GM19438 (cell line): ENCODE data around the gene VASH1.
"Not testable (repeated sequence)": the region's sequence is repeated elsewhere in the genome, so short reads cannot be mapped to it uniquely, and the experiment has no call there.

Source experiments
- ATAC-seq: cut with Tn5 transposase; IDR thresholded peaks from one replicate; pipeline ENCODE4 v1.9.1; 2021; ENCODE audit warnings: low read depth; ENCODE audit not compliant: unreplicated experiment

VASH1 gene

DNA sequence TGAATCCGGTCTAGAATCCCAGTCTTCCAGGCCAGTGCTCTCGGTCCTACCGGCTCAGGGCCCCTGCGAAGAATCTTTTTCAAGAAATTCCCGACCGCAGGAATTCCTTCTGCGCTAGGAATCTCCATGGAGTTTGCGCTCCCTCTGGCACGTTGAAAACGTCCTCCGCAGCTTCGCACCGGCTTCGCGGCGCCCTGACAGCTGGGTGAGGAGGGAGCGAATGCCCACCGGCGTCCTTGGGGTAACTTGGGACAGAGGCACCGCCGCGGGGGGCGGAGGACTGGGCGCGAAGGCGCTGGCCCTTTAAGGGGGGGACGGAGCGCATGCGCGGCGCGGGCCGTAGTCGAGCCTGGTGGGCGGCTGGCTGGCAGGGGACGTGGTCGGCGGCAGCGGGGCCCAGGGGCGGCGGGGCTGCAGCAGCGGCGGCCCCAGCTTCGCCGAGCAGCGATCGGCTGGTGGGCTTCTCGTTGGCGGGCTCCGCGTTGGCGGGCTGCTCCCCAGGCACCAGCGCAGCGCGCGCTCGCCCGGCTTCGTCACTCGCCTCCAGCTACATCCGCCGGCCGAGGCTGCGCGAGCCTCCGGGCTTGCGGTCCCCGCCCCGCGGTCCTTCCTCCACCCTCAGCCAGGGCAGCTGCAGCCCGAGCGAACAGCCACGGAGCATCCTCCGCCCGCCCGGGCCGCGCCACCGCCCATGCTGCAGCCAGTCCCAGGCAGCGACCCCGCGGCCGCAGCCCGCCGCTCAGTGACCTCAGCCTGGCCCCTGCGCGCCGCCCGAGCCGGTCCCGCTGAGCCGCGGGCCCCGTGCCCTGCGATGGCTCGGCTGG, at the start of gene VASH1:
VASH1 (plus strand) TSS at position 333 of the 824 bp plus-strand sequence. CDS start 1,354 bp downstream, outside the sequence.
- peak; percentile 69 for ATAC-seq

DNA sequence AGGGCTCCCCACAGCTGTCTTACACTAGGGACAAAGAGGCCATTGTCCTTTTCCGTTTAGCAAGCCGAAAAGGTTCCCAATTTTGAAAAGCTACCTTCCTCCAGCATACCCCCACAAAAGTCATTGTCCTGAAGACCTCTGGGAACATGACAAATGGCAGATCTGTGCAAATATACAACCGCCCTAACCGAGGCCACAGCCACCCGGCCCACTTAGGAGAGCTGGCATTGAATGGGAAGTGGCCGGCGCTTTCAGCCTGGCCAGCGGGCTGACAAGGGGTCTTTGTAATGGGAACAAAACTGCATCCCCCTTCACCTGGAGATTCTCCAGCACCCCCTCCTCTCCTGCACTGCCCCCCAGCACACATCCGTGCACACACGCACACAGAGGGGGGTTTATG, 48.1 kb upstream of the VASH1 start:
- ATAC-seq, result no peak

DNA sequence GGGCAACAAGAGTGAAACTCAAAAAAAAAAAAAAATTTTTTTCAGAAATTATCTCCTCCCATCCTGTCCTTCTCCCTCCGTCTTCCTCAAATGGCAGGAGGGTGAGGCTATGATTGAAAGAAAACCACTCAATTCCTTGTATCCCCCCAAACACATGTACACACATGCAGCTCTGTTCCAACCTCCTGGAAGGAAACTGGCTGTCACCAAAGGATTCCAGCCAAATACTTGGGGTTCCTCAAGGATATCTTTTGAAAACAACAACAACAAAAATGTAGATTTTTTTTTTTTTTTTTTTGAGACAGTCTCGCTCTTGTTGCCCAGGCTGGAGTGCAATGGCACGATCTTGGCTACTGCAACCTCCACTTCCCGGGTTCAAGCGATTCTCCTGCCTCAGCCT, 46.8 kb upstream of the VASH1 start:
- no peak for ATAC-seq

DNA sequence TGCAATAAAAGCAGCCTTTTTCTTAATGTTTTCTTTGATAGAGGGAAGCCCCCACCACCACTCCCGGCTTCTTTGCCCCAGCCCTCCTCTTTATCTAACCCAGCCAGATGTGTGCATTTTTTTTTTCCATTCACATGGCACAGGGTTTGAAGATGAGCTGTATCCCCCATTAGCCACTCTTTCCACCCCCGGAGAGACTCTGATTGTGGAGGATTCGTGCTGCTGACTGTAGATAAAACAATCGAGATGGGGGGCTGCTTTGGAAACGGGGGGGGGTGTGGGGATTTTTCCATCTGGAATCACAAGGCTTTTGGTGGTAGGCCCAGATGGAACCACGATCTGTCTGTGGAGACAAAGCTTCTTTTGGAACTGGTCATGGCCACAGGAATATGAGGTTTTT, 46.2 kb upstream of the VASH1 start:
- no peak for ATAC-seq

DNA sequence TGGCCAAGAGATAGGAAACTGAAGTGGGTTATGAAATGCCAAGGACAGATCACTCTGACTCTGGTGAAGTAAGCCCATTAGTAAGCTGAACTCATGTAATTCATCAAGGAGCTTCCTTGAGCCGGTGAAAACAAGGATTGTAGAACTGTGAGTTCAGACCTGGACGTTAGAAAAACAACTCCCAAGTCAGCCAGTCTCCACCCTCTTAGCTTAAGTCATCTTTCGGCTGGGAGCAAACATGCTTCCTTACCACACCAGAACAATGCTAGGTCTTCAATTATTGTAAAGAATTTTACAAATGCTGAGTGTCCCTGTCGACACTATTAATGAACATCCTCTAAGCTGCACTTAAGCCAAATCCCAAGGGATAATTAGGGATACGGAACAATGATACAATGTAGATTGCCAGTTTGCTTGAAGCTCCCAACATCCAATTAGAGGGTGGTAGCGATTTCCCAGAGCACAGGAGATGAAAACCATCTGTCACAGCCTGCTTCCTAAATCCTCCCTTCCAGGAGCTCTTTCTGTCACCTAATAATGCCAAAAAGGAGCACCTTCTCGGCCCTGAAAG, 45.7 kb upstream of the VASH1 start:
- ATAC-seq, result no peak

DNA sequence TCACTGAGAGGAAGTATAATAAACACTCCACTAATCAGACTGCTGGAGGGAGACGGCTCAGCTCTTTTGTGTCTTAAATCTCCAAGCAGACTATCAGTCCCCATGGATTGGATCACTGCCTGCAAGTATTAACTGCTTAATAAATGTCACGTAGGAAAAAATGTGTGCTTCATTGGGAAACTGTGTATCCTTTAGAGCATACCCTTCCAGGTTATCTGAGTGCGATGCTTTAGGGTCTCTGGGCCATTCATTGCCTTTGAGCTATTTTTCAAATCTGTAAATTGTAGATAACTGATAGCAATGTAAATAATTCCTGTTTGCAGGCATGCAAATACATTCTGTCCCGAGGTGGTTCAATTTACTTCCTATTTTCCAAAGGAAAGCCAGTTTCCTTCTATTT, 45.0 kb upstream of the VASH1 start:
- ATAC-seq, result no peak

DNA sequence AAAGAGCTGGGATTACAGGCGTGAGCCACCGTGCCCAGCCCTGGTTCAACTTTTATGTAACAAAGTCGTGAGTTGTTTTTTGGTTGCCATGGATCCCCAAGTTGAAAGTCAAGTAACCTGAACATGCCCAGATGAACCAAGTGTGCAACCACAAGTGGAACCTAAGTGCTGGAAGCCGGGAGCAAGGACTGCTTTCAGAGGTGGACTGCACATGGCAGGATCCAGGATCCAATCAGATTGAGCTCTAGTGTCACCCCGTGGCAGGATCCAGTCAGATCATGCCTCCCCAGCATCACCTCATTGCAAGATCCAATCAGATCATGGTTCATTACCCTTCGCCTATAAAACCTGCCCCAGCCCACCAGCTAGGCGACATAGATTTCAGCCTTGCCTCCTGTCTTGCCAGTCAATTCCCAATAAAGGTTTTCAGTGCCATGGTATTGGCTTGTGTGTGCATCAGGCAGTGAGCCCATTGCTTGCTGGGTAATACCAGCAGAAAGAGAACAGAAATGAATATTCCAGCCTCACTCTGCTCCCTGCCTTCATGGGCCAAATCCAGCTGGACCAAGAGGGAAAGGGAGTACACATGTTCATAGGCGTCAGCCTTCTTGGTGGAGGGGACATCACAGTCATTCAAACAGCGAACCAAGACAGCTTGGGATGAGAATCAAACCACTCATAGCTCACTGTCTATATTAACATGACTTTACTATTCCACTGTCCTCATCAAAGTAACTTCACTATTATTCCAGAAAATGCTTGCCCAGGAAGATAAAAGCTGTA, 43.6 kb upstream of the VASH1 start:
- no peak for ATAC-seq

DNA sequence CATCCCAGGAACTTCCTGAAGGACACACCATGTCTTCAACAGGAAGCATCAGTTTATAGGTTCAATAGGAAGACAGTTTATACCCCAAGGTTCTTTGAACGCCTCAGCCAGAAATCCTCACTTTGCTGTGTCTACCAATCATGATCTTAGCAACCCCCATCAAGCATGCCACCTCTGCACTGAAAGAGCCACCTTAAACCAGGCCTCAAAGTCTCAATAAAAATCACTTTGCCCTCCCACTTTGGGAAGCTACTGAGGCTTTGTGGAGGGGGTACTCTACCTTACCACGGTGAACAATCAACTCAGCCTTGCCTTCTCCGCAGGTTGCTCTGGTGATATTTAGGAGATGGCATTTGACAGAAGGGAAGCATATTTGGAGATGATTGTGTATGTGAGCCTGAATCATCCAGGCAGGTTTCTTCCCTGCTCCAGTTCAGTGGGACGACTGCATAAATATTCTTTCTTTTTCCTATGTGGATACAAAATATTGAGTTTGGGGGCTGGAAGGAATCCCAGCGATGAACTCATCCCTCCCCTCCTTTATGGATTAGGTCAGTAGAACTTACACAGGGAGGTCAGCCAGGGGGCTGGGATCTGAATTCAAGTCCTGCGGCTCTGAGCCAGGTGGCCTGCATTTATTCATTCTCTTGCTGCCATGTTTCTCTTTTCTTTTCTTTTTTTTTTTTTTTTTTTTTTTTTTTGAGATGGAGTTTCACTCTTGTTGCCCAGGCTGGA, 42.8 kb upstream of the VASH1 start:
- ATAC-seq, result no peak

DNA sequence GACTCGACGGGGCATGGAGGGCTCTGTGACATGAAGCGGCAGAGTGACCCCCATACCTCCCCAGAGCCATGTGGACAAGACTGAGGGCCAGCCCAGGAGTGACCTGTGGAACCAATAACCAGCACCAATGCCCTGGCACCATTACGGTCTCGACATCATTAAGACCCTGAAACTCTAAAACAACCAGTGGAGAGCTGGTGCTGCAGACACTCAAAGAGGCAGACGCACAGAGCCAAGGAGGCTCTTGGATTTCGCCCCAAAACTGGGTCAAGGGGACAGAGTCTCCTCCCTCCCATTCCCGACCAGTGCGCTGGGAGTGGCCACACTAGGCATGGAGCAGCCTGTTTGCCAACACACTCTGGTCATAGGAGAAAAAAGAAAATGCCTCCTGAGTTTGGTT, 41.6 kb upstream of the VASH1 start:
- ATAC-seq, result no peak

DNA sequence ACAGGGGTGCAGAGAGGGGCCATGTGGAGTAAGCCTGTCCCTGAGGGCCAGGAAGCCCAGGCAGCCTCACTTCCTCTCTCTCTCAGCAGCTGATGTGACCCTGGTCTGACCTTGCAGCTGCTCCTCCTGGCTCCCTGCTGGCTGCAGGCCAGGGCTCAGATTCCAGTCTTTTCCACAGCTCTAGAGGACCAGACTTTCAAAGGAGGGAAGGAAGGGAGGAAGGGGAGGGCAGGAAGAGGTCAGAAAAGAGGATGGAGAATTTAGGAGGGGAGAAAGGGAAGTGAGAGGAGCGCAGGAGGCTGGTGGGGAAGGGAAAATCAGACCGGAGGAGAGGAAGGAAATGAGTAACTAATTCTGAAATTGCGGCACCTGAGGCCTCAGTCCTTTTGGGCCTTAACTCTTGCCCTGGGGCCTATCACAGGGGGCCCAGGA, 40.9 kb upstream of the VASH1 start:
- ATAC-seq, result peak; percentile 70

DNA sequence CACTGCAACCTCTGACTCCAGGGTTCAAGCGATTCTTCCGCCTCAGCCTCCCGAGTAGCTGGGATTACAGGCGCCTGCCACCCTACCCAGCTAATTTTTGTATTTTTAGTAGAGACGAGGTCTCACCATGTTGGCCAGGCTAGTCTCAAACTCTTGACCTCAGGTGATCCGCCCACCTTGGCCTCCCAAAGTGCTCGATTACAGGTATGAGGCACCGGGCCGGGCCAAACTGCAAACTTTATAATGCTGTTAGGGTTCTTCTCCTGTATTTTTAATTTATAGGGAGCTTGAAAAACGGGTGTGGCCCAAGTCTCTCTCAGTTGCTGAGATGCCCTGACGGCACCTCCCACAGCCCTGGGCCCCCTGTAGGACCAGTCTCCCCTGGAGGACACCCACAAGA, 39.8 kb upstream of the VASH1 start:
- ATAC-seq, result not testable (repeated sequence)

DNA sequence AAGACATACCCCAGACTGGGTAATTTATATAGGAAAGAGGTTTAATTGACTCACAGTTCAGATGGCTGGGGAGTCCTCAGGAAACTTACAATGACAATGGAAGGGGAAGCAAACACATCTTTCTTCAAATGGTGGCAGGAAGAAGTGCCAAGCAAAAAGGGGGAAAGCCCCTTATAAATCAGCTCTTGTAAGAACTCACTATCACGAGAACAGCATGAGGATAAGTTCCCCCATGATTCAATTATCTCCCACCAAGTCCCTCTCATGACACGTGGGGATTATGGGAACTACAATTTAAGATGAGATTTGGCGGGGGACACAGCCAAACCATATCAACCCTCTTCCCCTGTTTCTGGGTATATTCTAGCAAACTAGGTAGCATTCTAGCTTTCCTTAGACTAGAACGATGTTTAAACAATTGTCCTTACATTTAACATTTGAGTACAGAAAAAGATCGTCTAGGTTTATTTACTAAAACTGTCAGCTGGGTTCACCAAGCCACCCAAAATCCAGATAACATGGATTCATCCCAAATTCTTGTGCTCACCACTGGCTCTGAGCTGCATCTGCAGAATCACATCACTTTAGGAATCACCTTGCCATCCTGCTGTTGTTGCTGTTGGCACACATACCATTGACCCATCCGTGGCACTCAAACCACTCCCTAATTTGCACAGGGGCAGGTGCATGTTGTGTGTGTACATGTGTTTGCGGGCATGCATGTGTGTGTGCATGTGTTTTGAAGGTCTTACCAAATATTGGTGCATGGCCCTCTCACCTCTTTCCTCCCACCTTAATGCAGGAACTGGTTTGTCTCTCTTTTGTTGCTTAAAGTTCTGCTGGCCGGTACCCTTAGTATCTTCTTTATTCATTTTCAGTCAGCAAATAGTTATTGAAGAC, 36.4 kb upstream of the VASH1 start:
- ATAC-seq, result no peak

DNA sequence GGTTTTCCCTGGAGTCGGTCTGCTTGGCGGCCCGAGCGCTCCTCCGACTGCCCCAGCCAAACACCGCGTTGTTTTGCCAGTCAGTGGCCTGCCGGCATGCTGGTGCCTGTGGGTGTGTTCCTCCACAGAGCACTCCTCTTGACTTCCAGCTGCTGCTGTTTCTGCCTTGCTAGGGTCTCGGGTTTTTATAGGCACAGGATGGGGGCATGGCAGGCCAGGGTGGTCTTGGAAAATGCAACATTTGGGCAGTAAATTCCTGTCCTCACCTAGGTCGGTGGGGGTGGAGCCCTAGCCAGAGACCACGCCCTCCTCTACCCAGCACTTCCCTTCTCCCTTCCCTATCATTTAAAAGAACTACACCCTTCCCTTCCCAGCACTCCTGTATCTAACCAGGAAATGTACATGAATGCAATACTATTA, 34.7 kb upstream of the VASH1 start:
- ATAC-seq, result no peak

DNA sequence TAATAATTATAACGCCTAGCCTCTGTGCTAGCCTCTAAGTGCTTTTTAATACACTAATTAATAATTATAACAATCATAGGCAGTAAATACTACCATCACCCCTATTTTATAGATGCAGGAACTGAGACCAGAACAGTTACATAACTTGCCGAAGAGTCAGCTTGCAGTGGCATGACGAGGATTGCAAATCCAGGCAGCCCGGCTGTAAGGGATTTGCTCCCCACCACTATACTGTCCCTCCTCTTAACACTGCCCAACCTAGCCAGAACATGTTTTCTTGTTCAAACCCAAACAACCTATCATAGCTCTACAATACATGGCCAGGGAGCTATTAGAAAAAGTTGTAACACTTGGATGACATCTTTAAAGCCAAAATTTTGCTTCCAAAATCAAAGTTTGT, 33.9 kb upstream of the VASH1 start:
- no peak for ATAC-seq

DNA sequence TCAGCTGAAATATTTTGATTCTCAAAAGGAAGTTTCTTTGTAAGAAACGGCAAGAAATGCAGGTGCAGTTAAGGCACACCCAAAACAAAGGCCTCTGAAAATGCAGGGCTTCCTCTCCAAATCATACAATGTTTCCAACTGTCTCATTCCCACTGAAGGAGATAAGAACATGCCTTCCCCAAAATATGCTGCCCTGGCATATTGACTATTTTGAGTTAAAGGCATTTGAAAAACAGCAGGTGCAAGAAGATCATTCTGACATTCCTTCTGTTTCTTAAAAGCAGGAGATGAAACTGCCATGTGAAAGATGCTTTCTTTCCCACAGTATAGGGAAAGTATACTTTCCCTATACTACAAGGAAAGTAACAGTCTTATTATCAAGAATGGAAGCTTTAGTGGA, 33.4 kb upstream of the VASH1 start:
- ATAC-seq, result no peak

DNA sequence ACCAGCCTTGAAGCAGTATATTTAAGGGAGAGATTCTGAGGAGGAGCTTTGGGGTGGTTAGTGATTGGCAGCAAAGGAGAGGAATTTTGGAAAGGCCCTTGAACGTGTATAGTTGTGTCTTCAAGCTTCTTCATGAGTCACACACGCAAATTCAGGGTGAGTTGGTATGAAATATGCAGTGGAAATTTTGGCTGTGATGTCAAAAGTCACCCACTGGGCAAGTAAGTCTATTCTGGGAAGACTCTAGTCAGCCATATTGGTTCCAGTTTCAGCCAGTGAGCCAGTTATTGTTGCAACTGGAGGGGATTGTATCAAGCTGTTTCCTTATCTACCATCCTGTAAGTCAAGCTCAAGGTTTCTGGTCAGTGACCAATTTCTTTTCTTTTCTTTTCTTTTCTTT, 32.0 kb upstream of the VASH1 start:
- ATAC-seq, result no peak

DNA sequence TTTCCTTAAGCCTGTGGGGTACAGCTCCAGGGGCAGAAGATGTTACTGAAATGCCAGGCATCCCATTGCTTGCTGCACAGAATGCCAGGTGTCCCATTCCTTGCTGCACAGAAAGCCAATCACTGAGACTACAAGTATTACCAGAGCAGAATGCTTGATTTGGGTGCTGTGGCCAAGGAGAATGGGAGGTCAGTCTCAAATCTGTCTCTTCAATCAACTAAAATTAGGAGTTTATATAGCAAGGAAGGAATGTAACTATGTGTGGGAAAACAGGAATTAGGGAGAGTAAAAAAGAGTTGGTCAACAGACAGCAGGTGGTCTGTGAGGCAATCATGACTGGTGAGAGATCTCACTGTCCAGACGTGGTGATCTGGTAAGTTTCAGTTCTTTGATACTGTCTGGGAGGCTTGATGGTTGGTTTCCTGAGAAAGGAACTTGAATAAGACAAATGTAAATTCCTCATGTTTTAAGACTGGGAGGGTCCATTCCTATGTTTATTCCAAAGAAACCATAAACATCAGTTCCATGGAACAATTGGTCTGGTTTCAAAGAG, 31.2 kb upstream of the VASH1 start:
- ATAC-seq, result no peak

DNA sequence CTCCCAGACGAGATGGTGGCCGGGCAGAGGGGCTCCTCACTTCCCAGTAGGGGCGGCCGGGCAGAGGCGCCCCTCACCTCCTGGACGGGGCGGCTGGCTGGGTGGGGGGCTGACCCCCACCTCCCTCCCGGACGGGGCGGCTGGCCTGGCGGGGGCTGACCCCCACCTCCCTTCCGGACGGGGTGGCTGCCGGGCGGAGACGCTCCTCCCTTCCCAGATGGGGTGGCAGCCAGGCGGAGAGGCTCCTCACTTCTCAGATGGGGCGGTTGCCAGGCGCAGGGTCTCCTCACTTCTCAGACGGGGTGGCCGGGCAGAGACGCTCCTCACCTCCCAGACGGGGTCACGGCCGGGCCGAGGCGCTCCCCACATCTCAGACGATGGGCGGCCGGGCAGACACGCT, 26.8 kb upstream of the VASH1 start:
- not testable (repeated sequence) for ATAC-seq

DNA sequence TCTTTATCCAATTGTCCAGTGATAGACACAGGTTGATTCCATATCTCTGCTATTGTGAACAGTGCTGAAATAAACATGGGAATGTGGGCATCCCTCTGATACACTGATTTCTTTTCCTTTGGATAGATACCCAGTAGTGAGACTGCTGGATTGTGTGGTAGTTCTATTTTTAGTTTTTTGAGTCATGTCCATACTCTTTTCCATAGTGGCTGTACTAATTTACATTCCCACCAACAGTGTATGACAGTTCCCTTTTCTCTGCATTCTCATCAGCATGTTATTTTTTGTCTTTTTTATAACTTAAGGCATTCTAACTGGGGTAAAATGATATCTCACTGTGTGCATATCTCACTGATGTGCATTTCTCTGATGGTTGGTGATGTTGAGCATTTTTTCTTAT, 24.8 kb upstream of the VASH1 start:
- ATAC-seq, result no peak

DNA sequence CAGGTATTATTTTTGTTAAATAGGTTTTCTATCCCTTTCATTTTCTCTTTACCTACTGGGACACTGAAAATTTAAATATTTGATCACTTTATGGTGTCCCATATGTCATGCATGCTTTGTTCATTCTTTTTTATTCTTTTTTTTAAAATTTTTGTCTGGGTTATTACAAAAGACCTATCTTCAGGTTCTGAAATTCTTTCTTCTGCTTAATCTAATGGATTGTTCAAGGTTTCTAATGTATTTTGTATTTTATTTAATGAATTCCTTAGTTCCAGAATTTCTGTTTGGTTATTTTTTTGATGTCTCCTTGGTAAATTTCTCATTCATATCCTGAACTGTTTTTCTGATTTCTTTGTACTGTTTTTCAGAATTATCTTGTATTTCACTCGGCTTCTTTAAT, 20.2 kb upstream of the VASH1 start:
- ATAC-seq, result no peak
